GM19351 (cell line): Measurements from ENCODE around the gene P4HA2.
A peak's percentile ranks its signal among the peaks of the same experiment; 100 is the strongest.

ENCODE experiments used
- ATAC-seq: cut with Tn5 transposase; IDR thresholded peaks from one replicate; pipeline ENCODE4 v1.9.1; 2021; ENCODE audit warnings: mild to moderate bottlenecking, moderate library complexity; ENCODE audit not compliant: unreplicated experiment

The P4HA2 gene

GRCh38 chr5:132227485-132228240 is at the start of gene P4HA2:
TSS of gene P4HA2 (minus strand) at chr5:132227853. CDS start at chr5:132218626, 9,227 bp downstream.
- peak; percentile 91 for ATAC-seq

- ATAC-seq = no peak
These were observed 49.6 kb upstream of the P4HA2 start for GRCh38 chr5:132277256-132277655.

- no peak for ATAC-seq
These were observed 47.9 kb upstream of the P4HA2 start for GRCh38 chr5:132275367-132276220.

GRCh38 chr5:132274050-132274792 is 46.6 kb upstream of the P4HA2 start:
- ATAC-seq = no peak

GRCh38 chr5:132273631-132274030 is 46.0 kb upstream of the P4HA2 start:
- no peak for ATAC-seq

- no peak for ATAC-seq
These were observed 44.9 kb upstream of the P4HA2 start for GRCh38 chr5:132272311-132273210.

GRCh38 chr5:132271251-132272246 is 43.9 kb upstream of the P4HA2 start:
- ATAC-seq = no peak

- no peak for ATAC-seq
These were observed 43.1 kb upstream of the P4HA2 start for GRCh38 chr5:132270706-132271105.

GRCh38 chr5:132270335-132270665 is 42.6 kb upstream of the P4HA2 start:
- ATAC-seq = no peak

- ATAC-seq = no peak
These were observed 42.1 kb upstream of the P4HA2 start for GRCh38 chr5:132269635-132270334.

- ATAC-seq = peak; percentile 81
These were observed 41.3 kb upstream of the P4HA2 start for GRCh38 chr5:132268769-132269551.

- no peak for ATAC-seq
These were observed 40.5 kb upstream of the P4HA2 start for GRCh38 chr5:132267931-132268768.

- no peak for ATAC-seq
These were observed 39.6 kb upstream of the P4HA2 start for GRCh38 chr5:132267166-132267739.

GRCh38 chr5:132266836-132267160 is 39.1 kb upstream of the P4HA2 start:
- no peak for ATAC-seq

- no peak for ATAC-seq
These were observed 38.6 kb upstream of the P4HA2 start for GRCh38 chr5:132266031-132266835.
